Endodermal cell (in vitro differentiated cells): ENCODE measurements around the gene VRTN. TPM values are rescaled to one million over a fixed set of nuclear protein-coding genes. Genes with fewer than 3 reads are reported as not detected.

Experiments used
- DNase-seq: peaks from one replicate; pipeline ENCODE4 v3.0.0-alpha.2; 2017
- H3K27ac ChIP-seq: 2 replicates; pipeline ENCODE4 v1.5.1; 2013; ENCODE audit warnings: mild to moderate bottlenecking, low read depth, low read length, moderate library complexity
- H3K27me3 ChIP-seq: 2 replicates; pipeline ENCODE4 v1.6.1; 2013; ENCODE audit warnings: mild to moderate bottlenecking, low read length, moderate library complexity; ENCODE audit not compliant: insufficient read depth, control insufficient read depth, poor library complexity, severe bottlenecking
- H3K36me3 ChIP-seq: 2 replicates; pipeline ENCODE4 v1.7.0; 2013; ENCODE audit warnings: mild to moderate bottlenecking, low read length, moderate library complexity; ENCODE audit not compliant: control insufficient read depth, insufficient read depth
- H3K4me1 ChIP-seq: one replicate; pipeline ENCODE4 v1.7.0; 2013; ENCODE audit warnings: low read length; ENCODE audit not compliant: control insufficient read depth, insufficient read depth
- H3K4me3 ChIP-seq: 2 replicates; pipeline ENCODE4 v1.5.1; 2013; ENCODE audit warnings: mild to moderate bottlenecking, low read length, moderate library complexity
- H3K9ac ChIP-seq: 2 replicates; pipeline ENCODE4 v1.6.1; 2013; ENCODE audit warnings: mild to moderate bottlenecking, low read length, moderate library complexity; ENCODE audit not compliant: poor library complexity, severe bottlenecking; ENCODE audit errors: extremely low read depth
- H3K9me3 ChIP-seq: 2 replicates; pipeline ENCODE4 v1.6.1; 2013; ENCODE audit warnings: mild to moderate bottlenecking, low read length, moderate library complexity; ENCODE audit not compliant: control insufficient read depth
- H3K27ac Mint-ChIP-seq: 2 replicates; pipeline ENCODE4 v1.8.0; 2020; ENCODE audit warnings: mixed read lengths
- H3K27me3 Mint-ChIP-seq: 2 replicates; pipeline ENCODE4 v1.8.0; 2021; ENCODE audit warnings: mild to moderate bottlenecking, mixed read lengths; ENCODE audit not compliant: insufficient read depth
- H3K36me3 Mint-ChIP-seq: 2 replicates; pipeline ENCODE4 v1.8.0; 2020; ENCODE audit warnings: low read depth, mixed read lengths
- H3K4me1 Mint-ChIP-seq: 2 replicates; pipeline ENCODE4 v1.8.0; 2020; ENCODE audit warnings: mixed read lengths
- H3K4me3 Mint-ChIP-seq: 2 replicates; pipeline ENCODE4 v1.8.0; 2020; ENCODE audit warnings: mild to moderate bottlenecking, moderate library complexity, mixed read lengths
- H3K9me3 Mint-ChIP-seq: 2 replicates; pipeline ENCODE4 v1.8.0; 2020; ENCODE audit warnings: mild to moderate bottlenecking, mixed read lengths
- WGBS, 2 experiments: methylation state at CpG; one replicate each; pipeline versions ENCODE4 v1.1.5 to v1.1.7; 2013; ENCODE audit warnings: missing lambda C conversion rate in 2 of 2, mixed read lengths in 1 of 2; ENCODE audit not compliant: insufficient coverage in 1 of 2, insufficient read length in 1 of 2; 5-methylcytosine and 5-hydroxymethylcytosine counted together
- total RNA-seq, 2 donors: library from RNA; stranded (reverse); fragmentation: NEBNext Ultra II Directional in 1 of 2; extraction: Animal tissue kit (Norgen Biotek cat#: 25700) in 1 of 2; gene quantifications; 2 replicates in 1 of 2; 3 replicates in 1 of 2; pipeline ENCODE4 v1.2.1, GENCODE V29; 2021
- TF ChIP-seq, protein P1 (sequence below): fragments of 200-600 bp; sonication (generic); conservative IDR thresholded peaks from 2 replicates; pipeline ENCODE4 v1.5.0; 2021; ENCODE audit warnings: antibody characterized with exemption, mild to moderate bottlenecking

Gene VRTN
- total RNA-seq, 2 donors from 2014 or later = 61.8 to 108 TPM

DNA sequence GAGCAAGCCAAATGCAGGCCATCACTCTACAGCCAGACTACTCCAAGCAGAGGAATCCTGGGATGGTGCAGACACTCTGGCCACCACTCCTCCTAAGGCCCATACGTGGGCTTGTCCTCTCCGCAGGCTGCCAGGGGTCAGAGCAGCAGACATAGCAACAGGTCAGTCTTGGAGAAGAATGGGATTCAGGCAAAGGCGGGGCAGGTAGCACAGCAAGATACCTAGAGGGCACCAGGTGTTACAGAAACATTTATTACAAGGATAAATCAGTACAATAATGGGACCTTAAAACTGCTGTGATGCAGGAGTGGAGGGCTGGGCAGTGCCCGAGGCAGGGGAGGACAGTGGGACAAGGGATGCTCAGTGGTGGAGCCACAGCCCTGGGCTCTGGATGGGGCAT, 57.4 kb downstream of the VRTN start:
- TF ChIP-seq, protein P1, sequence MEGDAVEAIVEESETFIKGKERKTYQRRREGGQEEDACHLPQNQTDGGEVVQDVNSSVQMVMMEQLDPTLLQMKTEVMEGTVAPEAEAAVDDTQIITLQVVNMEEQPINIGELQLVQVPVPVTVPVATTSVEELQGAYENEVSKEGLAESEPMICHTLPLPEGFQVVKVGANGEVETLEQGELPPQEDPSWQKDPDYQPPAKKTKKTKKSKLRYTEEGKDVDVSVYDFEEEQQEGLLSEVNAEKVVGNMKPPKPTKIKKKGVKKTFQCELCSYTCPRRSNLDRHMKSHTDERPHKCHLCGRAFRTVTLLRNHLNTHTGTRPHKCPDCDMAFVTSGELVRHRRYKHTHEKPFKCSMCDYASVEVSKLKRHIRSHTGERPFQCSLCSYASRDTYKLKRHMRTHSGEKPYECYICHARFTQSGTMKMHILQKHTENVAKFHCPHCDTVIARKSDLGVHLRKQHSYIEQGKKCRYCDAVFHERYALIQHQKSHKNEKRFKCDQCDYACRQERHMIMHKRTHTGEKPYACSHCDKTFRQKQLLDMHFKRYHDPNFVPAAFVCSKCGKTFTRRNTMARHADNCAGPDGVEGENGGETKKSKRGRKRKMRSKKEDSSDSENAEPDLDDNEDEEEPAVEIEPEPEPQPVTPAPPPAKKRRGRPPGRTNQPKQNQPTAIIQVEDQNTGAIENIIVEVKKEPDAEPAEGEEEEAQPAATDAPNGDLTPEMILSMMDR = no peak
- Mint-ChIP-seq H3K36me3 (no peaks in the 10 kb centered on the region), H3K4me1 (peaks cover 33% of the 10 kb centered on the region), H3K4me3 (no peak overlapping the region), H3K27ac (no peak overlapping the region), H3K27me3 (peaks cover 11% of the 10 kb centered on the region), H3K9me3 (no peaks in the 10 kb centered on the region)
- Histone ChIP-seq H3K4me3 (no peak overlapping the region), H3K36me3 (no peaks in the 10 kb centered on the region), H3K9ac (no peak overlapping the region), H3K27ac (no peak overlapping the region), H3K9me3 (no peaks in the 10 kb centered on the region), H3K27me3 (no peaks in the 10 kb centered on the region), H3K4me1 (peaks cover 35% of the 10 kb centered on the region)
- peak; percentile 33 for DNase-seq
- 92% methylated on average over 4 of the region's 4 CpGs for WGBS, 2 experiments

DNA sequence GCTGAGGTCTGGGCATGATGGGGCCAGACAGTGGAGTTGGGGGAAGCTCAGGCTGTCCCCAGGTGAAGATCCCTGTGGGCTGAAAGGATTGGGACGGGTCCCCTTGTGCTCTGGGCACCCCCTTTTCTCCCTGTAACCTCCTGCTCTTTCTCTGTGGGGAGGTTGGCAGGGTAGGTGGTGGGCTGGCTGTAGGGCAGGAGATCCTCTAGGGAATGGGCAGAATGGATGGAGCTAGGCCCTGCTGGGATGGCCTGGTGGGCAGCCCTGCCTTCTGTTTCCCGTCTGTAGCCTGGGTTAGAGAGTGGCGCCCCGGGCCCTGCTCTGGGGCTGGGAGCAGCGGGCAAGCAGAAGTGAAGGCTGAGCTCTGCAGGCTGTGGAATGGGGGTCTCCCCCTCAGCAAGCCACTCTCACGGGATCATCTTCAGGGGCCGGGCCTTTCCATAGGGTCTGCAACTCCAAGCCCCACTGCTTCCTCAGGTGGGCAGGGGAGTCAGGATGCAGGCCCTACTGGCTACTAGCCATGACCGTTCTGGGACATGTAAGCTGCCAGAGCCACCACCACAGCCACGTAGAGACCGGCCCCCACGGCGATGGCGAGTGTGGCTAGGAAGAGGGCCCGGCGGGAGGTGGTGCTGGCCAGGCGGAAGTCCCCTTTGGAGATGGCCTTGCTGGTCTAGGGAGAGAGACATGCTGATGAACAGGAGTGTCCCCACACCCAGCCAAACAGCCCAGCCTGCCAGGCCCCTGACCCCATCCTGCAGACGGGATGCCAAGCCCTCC, 58.9 kb downstream of the VRTN start:
- no peaks in the 10 kb centered on the region for H3K27me3 ChIP-seq
- no peak overlapping the region for H3K27ac ChIP-seq
- 96 to 99% methylated on average over 10 to 17 of the region's 17 CpGs for WGBS, 2 experiments
- H3K9ac ChIP-seq = no peak overlapping the region
- Mint-ChIP-seq H3K27ac (peak overlapping the region; percentile 21), H3K9me3 (no peaks in the 10 kb centered on the region), H3K36me3 (no peaks in the 10 kb centered on the region), H3K27me3 (peaks cover 15% of the 10 kb centered on the region), H3K4me1 (peaks cover 28% of the 10 kb centered on the region), H3K4me3 (no peak overlapping the region)
- DNase-seq = peak; percentile 43
- no peak overlapping the region for H3K4me3 ChIP-seq
- peaks cover 33% of the 10 kb centered on the region for H3K4me1 ChIP-seq
- H3K36me3 ChIP-seq = no peaks in the 10 kb centered on the region
- TF ChIP-seq, protein P1 = no peak
- H3K9me3 ChIP-seq = no peaks in the 10 kb centered on the region

DNA sequence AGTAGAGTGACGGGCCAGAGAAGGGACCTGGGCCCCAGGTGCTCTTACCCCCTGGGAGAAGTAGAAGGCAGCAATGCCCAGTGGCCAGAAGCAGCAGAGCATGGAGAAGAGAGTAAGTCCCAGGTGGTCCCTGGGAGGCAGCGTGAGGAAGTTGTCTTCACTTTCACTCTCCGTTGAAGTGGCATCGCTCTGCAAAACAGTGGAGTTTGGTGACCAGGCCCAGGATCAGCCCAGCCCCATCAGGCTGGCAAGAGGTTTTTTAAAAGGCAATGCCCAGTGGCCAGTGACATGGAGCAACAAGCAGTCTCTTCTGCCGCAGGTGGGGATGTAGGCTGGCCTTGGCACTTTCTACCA, 59.5 kb downstream of the VRTN start:
- H3K4me1 ChIP-seq = peaks cover 33% of the 10 kb centered on the region
- no peaks in the 10 kb centered on the region for H3K9me3 ChIP-seq
- no peak overlapping the region for H3K27ac Mint-ChIP-seq
- no peaks in the 10 kb centered on the region for H3K36me3 Mint-ChIP-seq
- peaks cover 24% of the 10 kb centered on the region for H3K4me1 Mint-ChIP-seq
- peak; percentile 38 for DNase-seq
- no peak overlapping the region for H3K27ac ChIP-seq
- no peaks in the 10 kb centered on the region for H3K27me3 ChIP-seq
- TF ChIP-seq, protein P1 = no peak
- no peaks in the 10 kb centered on the region for H3K9me3 Mint-ChIP-seq
- 98 to 100% methylated on average over 3 to 5 of the region's 5 CpGs for WGBS, 2 experiments
- no peak overlapping the region for H3K9ac ChIP-seq
- no peaks in the 10 kb centered on the region for H3K36me3 ChIP-seq
- no peak overlapping the region for H3K4me3 ChIP-seq
- H3K4me3 Mint-ChIP-seq = no peak overlapping the region
- peaks cover 18% of the 10 kb centered on the region for H3K27me3 Mint-ChIP-seq
